RWPE1 (cell line): ENCODE measurements around the gene SLC49A3.

Experiments
- CTCF ChIA-PET: fragments of 350-600 bp; sonication (Branson Sonifier 250); formaldehyde crosslinking; extraction: SDS; loops from one replicate; lab custom pipeline; 2021; lab: Yijun Ruan, JAX
- POLR2A ChIA-PET: fragments of 400-600 bp; formaldehyde crosslinking; extraction: SDS; loops from one replicate; lab custom pipeline; 2020; ENCODE audit warnings: antibody characterized with exemption; ENCODE audit not compliant: low non-redundant PET; lab: Yijun Ruan, JAX
- DNase-seq: peaks from one replicate; pipeline ENCODE4 v3.0.0; 2012; ENCODE audit warnings: low spot score
- H3K27ac ChIP-seq: fragments of 450-650 bp; 2 replicates; pipeline ENCODE4 v1.5.1; 2017
- TF ChIP-seq, protein P1 (sequence below): fragments of 450-650 bp; conservative IDR thresholded peaks from 2 replicates; pipeline ENCODE4 v1.5.1; 2017; ENCODE audit warnings: low read depth, mild to moderate bottlenecking

SLC49A3 gene

DNA sequence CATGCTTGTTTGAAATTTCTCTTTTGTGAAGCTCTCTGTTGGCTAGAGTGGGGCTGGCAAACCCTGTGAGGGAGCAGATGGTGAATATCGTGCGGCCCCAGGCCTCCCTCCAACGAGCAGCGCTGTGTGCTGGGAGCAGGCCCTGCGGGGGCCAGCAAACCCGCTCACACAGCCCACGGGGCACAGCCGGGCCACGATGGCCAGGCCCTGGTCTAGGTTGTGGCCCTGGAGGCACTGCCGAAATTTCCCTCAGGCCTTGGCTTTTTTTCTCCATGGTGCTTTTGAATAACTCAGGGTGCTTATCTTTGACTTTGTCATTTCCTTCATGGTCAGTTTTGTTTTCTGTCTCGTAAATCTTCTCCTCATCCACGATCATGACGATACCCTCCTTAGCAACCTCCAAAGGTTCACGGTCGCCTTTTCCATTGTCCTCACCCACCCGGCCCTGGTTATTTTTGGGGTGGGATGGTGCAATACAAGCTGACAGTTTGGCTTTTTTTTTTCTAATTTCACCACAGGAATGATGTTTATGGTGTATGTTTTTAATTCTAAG, 37.4 kb upstream of the SLC49A3 start:
- H3K27ac ChIP-seq, result peak overlapping the region; percentile 25; the same call in 1 of the 2 replicates
- TF ChIP-seq, protein P1, sequence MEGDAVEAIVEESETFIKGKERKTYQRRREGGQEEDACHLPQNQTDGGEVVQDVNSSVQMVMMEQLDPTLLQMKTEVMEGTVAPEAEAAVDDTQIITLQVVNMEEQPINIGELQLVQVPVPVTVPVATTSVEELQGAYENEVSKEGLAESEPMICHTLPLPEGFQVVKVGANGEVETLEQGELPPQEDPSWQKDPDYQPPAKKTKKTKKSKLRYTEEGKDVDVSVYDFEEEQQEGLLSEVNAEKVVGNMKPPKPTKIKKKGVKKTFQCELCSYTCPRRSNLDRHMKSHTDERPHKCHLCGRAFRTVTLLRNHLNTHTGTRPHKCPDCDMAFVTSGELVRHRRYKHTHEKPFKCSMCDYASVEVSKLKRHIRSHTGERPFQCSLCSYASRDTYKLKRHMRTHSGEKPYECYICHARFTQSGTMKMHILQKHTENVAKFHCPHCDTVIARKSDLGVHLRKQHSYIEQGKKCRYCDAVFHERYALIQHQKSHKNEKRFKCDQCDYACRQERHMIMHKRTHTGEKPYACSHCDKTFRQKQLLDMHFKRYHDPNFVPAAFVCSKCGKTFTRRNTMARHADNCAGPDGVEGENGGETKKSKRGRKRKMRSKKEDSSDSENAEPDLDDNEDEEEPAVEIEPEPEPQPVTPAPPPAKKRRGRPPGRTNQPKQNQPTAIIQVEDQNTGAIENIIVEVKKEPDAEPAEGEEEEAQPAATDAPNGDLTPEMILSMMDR, result no peak
- ChIA-PET POLR2A (no interaction called here), CTCF (no interaction called here)
- no peak for DNase-seq

DNA sequence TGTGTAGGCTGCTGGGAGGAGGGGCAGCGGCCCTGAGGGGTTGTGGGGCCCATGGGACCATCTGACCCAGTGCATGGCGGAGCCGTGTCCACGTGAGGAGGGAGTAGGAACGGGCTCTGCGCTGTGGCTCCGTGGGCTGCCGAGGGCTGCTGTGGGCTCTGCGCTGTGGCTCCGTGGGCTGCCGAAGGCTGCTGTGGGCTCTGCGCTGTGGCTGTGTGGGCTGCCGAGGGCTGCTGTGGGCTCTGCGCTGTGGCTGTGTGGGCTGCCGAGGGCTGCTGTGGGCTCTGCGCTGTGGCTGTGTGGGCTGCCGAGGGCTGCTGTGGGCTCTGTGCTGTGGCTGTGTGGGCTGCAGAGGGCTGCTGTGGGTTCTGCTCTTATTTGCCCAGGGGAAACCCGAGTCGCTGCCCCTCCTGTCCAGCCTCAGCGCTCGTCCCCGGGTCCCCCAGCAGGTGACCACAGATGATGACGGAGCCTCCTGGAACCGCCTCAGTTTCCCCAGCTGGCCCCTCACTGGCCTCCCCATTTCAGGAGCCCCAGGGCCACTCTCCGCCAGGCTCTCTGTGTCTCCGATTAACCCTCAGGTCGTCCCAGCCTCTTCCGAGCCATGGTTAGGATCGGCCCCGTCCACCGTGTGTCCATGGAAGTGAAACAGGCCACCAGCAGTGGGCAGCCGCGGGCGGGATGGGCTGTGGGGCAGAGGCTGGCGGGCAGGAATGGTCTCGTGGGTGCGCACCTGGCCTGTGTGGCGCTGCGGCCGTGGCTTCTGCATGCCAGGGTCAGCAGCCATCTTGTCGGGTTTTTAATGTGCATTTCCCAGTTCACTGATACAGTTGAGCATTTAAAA, 36.7 kb upstream of the SLC49A3 start:
- H3K27ac ChIP-seq, result peak overlapping the region; percentile 25; the same call in 1 of the 2 replicates
- CTCF ChIA-PET, result interaction anchor here (0.6 kb wide), 1 partner anchor 101 kb away, joined by 3 read pairs; no protein-coding TSS in a partner anchor
- POLR2A ChIA-PET, result no interaction called here
- no peak for DNase-seq
- TF ChIP-seq, protein P1, result no peak

DNA sequence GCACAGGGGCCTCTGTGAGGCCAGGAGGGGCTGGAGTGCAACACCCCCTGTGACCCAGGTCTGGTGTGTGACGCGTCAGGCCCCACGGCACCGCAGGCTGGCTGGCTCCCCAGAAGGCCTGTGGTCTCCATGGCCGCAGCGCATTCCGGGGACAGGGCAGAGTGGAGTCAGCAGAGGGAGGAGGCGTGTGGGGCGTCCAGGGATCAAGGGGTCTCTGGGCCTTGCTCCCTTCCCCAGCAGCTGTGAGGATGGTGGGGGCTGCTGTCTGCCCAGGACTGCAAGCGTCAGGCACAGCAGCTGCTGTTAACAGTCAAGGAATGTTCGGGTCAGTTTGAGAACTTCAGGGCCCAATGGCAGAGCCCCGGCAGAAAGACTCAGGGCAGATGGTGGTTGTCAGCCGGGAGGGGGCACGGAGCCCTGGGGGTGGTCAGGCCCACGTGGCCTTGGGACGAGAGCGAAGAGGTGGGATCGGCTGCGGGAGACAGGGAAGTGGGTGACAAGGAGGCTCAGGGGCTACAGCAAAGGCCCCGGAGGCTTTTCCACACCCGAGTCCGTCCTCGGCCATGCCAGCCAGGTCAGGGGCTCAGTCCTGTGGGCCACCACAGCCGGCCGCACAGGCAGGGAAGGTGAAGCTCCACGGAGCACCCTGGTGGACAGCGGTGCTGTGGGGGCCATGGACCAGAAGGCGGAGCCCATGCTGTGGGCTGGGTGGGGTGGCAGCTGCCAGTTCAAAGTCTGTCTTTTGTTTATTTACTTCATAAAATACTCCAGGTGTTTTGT, 35.0 kb upstream of the SLC49A3 start:
- TF ChIP-seq, protein P1, result no peak
- ChIA-PET POLR2A (no interaction called here), CTCF (interaction anchor here (0.6 kb wide), 1 partner anchor 15 kb away, joined by 3 read pairs; no protein-coding TSS in a partner anchor)
- DNase-seq, result no peak
- peak overlapping the region; percentile 9 for H3K27ac ChIP-seq

DNA sequence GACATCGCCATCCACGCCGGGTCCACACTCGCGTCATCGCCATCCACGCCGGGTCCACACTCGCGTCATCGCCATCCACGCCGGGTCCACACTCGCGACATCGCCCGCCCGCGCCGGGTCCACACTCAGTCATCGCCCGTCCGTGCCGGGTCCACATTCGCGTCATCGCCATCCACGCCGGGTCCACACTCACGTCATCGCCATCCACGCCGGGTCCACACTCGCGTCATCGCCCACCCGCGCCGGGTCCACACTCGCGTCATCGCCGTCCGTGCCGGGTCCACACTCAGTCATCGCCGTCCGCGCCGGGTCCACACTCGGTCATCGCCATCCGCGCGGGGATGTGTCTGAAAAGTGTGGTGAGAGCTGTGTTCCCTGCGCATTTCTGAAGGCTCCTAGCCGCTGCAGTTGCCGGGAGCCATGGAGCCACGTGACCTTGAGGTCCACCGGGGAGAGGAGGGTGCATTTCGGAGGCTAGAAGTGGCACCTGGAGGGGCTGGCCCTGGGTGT, 34.0 kb upstream of the SLC49A3 start:
- POLR2A ChIA-PET, result no interaction called here
- no peak for DNase-seq
- CTCF ChIA-PET, result no interaction called here
- TF ChIP-seq, protein P1, result no peak
- no peak overlapping the region for H3K27ac ChIP-seq

DNA sequence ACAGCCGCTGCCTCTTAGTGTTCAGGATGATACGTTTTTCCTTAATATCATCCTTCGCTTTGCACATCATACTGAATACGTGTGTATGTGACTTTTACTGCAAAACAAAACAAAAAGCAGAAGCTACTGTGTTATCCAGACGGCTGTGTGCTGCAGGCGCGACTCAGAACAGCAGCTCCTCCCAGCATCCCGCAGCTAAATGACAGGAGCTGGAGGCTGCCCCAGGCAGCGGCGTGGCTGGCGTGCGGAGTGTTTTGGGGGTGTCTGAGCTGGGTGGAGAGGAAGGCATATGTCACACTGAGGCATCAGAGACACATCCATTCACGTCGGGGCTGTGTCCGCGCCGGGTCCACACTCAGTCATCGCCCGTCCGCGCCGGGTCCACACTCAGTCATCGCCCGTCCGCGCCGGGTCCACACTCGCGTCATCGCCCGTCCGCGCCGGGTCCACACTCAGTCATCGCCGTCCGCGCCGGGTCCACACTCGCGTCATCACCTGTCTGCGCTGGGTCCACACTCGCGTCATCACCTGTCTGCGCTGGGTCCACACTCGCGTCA, 33.3 kb upstream of the SLC49A3 start:
- peak overlapping the region; percentile 75; the same call in 1 of the 2 replicates for H3K27ac ChIP-seq
- POLR2A ChIA-PET, result no interaction called here
- CTCF ChIA-PET, result interaction anchor here (0.5 kb wide), 1 partner anchor 45 kb away, joined by 4 read pairs; no protein-coding TSS in a partner anchor
- no peak for DNase-seq
- TF ChIP-seq, protein P1, result no peak
